Measurements from ENCODE around the gene FLT4. TPM values are rescaled to one million over a fixed set of nuclear protein-coding genes. Genes with fewer than 3 reads are reported as not detected.

The FLT4 gene
- total and polyA plus RNA-seq, 2 donors (not counting 1 experiment from before 2014, with no cell fraction given), result 0.17 TPM; not detected in 1

GRCh38 chr5:180612683-180613082 lies 36.7 kb downstream of the FLT4 start:
- no peaks in the 10 kb centered on the region for H3K4me1 ChIP-seq (ENCODE audit: control insufficient read depth, extremely low read depth, insufficient read depth, low read length)
- no peaks in the 10 kb centered on the region for H3K9me3 ChIP-seq (ENCODE audit: control insufficient read depth, insufficient read depth, low read depth, low read length)
- no peak for DNase-seq (ENCODE audit: low read depth in 2 of 2)
- no peak overlapping the region for H3K9ac ChIP-seq (ENCODE audit: insufficient read depth, low read length)
- no peak overlapping the region for H3K4me3 ChIP-seq (replicated peaks in 1 of 4; ENCODE audit: control extremely low read depth in 1 of 4, insufficient read depth in 1 of 4, low read depth in 3 of 4, low read length in 4 of 4)
- no peaks in the 10 kb centered on the region for H3K27me3 ChIP-seq (ENCODE audit: control insufficient read depth, insufficient read depth, low read length)
- H2AFZ ChIP-seq (ENCODE audit: low read length), result no peak overlapping the region
- H3K79me2 ChIP-seq (ENCODE audit: control insufficient read depth, insufficient read depth, low read length), result no peaks in the 10 kb centered on the region
- no peak overlapping the region for H3K4me2 ChIP-seq (ENCODE audit: extremely low read depth, insufficient read depth, low read length)
- no peaks in the 10 kb centered on the region for H3K36me3 ChIP-seq (ENCODE audit: control insufficient read depth, insufficient read depth, low read length)
- no peaks in the 10 kb centered on the region for H4K20me1 ChIP-seq (ENCODE audit: control insufficient read depth, extremely low read depth, insufficient read depth, low read length)
- TF ChIP-seq EZH2 (IDR thresholded peaks at IDR 0.05; ENCODE audit: low read length, missing control alignments) (no peak), CTCF (conservative IDR thresholded peaks at IDR 0.05 in 1 of 2, IDR thresholded peaks at IDR 0.05 in 1 of 2; ENCODE audit: low read depth in 1 of 2, low read length in 2 of 2) (no peak)
- H3K27ac ChIP-seq (ENCODE audit: insufficient read depth, low read length), result no peak overlapping the region

- TF ChIP-seq EZH2 (IDR thresholded peaks at IDR 0.05; ENCODE audit: low read length, missing control alignments), result no peak
- TF ChIP-seq CTCF (conservative IDR thresholded peaks at IDR 0.05 in 1 of 2, IDR thresholded peaks at IDR 0.05 in 1 of 2; ENCODE audit: low read depth in 1 of 2, low read length in 2 of 2), result no peak
- DNase-seq (ENCODE audit: low read depth in 2 of 2), result no peak
Measured at GRCh38 chr5:180611140-180611850, 38.1 kb downstream of the FLT4 start.

GRCh38 chr5:180609817-180610550 lies 39.4 kb downstream of the FLT4 start:
- TF ChIP-seq CTCF (conservative IDR thresholded peaks at IDR 0.05 in 1 of 2, IDR thresholded peaks at IDR 0.05 in 1 of 2; ENCODE audit: low read depth in 1 of 2, low read length in 2 of 2) (no peak), EZH2 (IDR thresholded peaks at IDR 0.05; ENCODE audit: low read length, missing control alignments) (no peak)
- H4K20me1 ChIP-seq (ENCODE audit: control insufficient read depth, extremely low read depth, insufficient read depth, low read length), result no peaks in the 10 kb centered on the region
- no peak for DNase-seq (ENCODE audit: low read depth in 2 of 2)

More at GRCh38 chr5:180611140-180611850, 38.1 kb downstream of the FLT4 start:
- Histone ChIP-seq H3K27me3 (ENCODE audit: control insufficient read depth, insufficient read depth, low read length) (no peaks in the 10 kb centered on the region), H3K4me2 (ENCODE audit: extremely low read depth, insufficient read depth, low read length) (no peak overlapping the region), H3K36me3 (ENCODE audit: control insufficient read depth, insufficient read depth, low read length) (no peaks in the 10 kb centered on the region), H3K4me3 (replicated peaks in 1 of 4; ENCODE audit: control extremely low read depth in 1 of 4, insufficient read depth in 1 of 4, low read depth in 3 of 4, low read length in 4 of 4) (no peak overlapping the region), H3K27ac (ENCODE audit: insufficient read depth, low read length) (no peak overlapping the region), H3K79me2 (ENCODE audit: control insufficient read depth, insufficient read depth, low read length) (no peaks in the 10 kb centered on the region), H4K20me1 (ENCODE audit: control insufficient read depth, extremely low read depth, insufficient read depth, low read length) (no peaks in the 10 kb centered on the region), H3K4me1 (ENCODE audit: control insufficient read depth, extremely low read depth, insufficient read depth, low read length) (no peaks in the 10 kb centered on the region), H3K9me3 (ENCODE audit: control insufficient read depth, insufficient read depth, low read depth, low read length) (no peaks in the 10 kb centered on the region), H2AFZ (ENCODE audit: low read length) (no peak overlapping the region), H3K9ac (ENCODE audit: insufficient read depth, low read length) (no peak overlapping the region)

More at GRCh38 chr5:180609817-180610550, 39.4 kb downstream of the FLT4 start:
- Histone ChIP-seq H3K36me3 (ENCODE audit: control insufficient read depth, insufficient read depth, low read length) (no peaks in the 10 kb centered on the region), H3K4me3 (replicated peaks in 1 of 4; ENCODE audit: control extremely low read depth in 1 of 4, insufficient read depth in 1 of 4, low read depth in 3 of 4, low read length in 4 of 4) (no peak overlapping the region), H3K27me3 (ENCODE audit: control insufficient read depth, insufficient read depth, low read length) (no peaks in the 10 kb centered on the region), H3K9me3 (ENCODE audit: control insufficient read depth, insufficient read depth, low read depth, low read length) (no peaks in the 10 kb centered on the region), H3K27ac (ENCODE audit: insufficient read depth, low read length) (no peak overlapping the region), H3K79me2 (ENCODE audit: control insufficient read depth, insufficient read depth, low read length) (no peaks in the 10 kb centered on the region), H2AFZ (ENCODE audit: low read length) (no peak overlapping the region), H3K9ac (ENCODE audit: insufficient read depth, low read length) (no peak overlapping the region), H3K4me1 (ENCODE audit: control insufficient read depth, extremely low read depth, insufficient read depth, low read length) (no peaks in the 10 kb centered on the region), H3K4me2 (ENCODE audit: extremely low read depth, insufficient read depth, low read length) (no peak overlapping the region)
